Measurements from ENCODE around the gene ARHGAP26. TPM values are rescaled to one million over a fixed set of nuclear protein-coding genes. Genes with fewer than 3 reads are reported as not detected.

The ARHGAP26 gene
- total RNA-seq, 1 experiment from 2014 or later = 34.5 TPM

DNA sequence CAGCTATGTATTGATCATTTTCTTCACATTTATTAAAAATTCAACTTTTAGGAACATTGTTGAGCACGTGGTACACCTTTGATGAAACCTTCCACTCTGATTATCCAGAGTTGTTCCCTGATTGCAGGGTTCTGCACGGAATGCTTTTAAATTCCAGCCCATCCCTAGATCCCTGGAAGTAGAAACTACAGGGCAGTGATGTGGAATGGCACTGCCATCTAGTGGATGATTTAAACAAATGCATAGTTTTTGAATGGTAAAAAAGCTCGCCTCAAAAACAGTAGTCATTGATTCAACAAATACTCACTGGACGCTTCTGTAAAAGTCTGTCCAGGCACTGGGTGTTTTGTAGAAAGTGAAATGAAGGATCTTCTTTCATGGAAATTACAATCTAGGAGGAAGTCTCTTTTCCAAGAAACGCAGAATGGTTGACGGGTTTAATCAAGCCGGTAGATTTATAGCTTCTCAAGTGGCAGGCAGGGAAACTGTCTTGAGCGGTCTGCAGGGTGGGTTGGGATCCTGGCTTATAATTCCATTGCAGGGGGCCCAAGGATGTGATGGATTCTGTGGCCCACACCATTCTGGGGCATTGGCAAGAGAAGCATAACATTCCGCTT lies 118.4 kb downstream of the ARHGAP26 start:
- intact Hi-C loops (cut with micrococcal nuclease) = loop anchor here (1.0 to 10.0 kb wide), 5 partner anchors 140 to 734 kb away; no protein-coding TSS in a partner anchor
- DNase-seq (ENCODE audit: low read depth, low spot score) (no peak), ATAC-seq (peak; percentile 78)
- TF ChIP-seq, protein P1, sequence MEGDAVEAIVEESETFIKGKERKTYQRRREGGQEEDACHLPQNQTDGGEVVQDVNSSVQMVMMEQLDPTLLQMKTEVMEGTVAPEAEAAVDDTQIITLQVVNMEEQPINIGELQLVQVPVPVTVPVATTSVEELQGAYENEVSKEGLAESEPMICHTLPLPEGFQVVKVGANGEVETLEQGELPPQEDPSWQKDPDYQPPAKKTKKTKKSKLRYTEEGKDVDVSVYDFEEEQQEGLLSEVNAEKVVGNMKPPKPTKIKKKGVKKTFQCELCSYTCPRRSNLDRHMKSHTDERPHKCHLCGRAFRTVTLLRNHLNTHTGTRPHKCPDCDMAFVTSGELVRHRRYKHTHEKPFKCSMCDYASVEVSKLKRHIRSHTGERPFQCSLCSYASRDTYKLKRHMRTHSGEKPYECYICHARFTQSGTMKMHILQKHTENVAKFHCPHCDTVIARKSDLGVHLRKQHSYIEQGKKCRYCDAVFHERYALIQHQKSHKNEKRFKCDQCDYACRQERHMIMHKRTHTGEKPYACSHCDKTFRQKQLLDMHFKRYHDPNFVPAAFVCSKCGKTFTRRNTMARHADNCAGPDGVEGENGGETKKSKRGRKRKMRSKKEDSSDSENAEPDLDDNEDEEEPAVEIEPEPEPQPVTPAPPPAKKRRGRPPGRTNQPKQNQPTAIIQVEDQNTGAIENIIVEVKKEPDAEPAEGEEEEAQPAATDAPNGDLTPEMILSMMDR (IDR thresholded peaks at IDR 0.05 in 2 of 3, conservative IDR thresholded peaks at IDR 0.05 in 1 of 3; ENCODE audit: borderline replicate concordance in 1 of 3, insufficient read depth in 1 of 3, low read depth in 2 of 3, low read length in 2 of 3) = peak; percentile 59 to 84 (median 80)
- TF ChIP-seq RAD21 (IDR thresholded peaks at IDR 0.05; ENCODE audit: low read depth) (peak; percentile 82), SIN3A (IDR thresholded peaks at IDR 0.05; ENCODE audit: low read depth) (no peak), CEBPB (IDR thresholded peaks at IDR 0.05; ENCODE audit: low read depth) (no peak), YY1 (IDR thresholded peaks at IDR 0.05; ENCODE audit: extremely low read depth, insufficient replicate concordance, low read depth, low read length) (no peak)
- TF ChIP-seq, protein P2, sequence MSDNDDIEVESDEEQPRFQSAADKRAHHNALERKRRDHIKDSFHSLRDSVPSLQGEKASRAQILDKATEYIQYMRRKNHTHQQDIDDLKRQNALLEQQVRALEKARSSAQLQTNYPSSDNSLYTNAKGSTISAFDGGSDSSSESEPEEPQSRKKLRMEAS (IDR thresholded peaks at IDR 0.05) = no peak
- Histone ChIP-seq H4K20me1 (ENCODE audit: insufficient read depth) (no peaks in the 10 kb centered on the region), H3K36me3 (ENCODE audit: control insufficient read depth in 1 of 2, insufficient read depth in 2 of 2, low read length in 2 of 2) (no peaks in the 10 kb centered on the region), H3K27ac (ENCODE audit: low read depth, low read length) (no peak overlapping the region), H3K9me2 (ENCODE audit: insufficient read depth) (no peaks in the 10 kb centered on the region), H3K4me3 (replicated peaks in 1 of 2; ENCODE audit: low read depth in 1 of 2, low read length in 2 of 2) (no peak overlapping the region), H3K9me3 (ENCODE audit: control insufficient read depth in 1 of 2, insufficient read depth in 1 of 2, low read depth in 1 of 2, low read length in 2 of 2) (no peaks in the 10 kb centered on the region), H3K9ac (ENCODE audit: low read length) (no peak overlapping the region), H2AFZ (ENCODE audit: low read depth, low read length, poor library complexity, severe bottlenecking) (no peak overlapping the region), H3K27me3 (ENCODE audit: insufficient read depth, low read length) (no peaks in the 10 kb centered on the region), H3K4me1 (ENCODE audit: control insufficient read depth in 1 of 2, insufficient read depth in 2 of 2, low read length in 2 of 2) (peaks cover 6 to 10% of the 10 kb centered on the region in 2 experiments; a peak in 1 of 4 replicates), H3K4me2 (ENCODE audit: low read length) (no peak overlapping the region), H3K79me2 (ENCODE audit: insufficient read depth, low read length) (no peaks in the 10 kb centered on the region)
- ChIA-PET CTCF (interaction anchor here (0.6 to 3.8 kb wide), 32 partner anchors 8 to 278 kb away, joined by 3 to 128 read pairs (median 5); partner anchors contain the start of gene ARHGAP26), POLR2A (interaction anchor here (0.6 to 1.3 kb wide), 3 partner anchors 175 to 522 kb away, joined by 3 to 5 read pairs (median 5); no protein-coding TSS in a partner anchor), RAD21 (ENCODE audit: low non-redundant PET in 1 of 2, low total read pairs in 2 of 2, uncharacterized antibody in 2 of 2, unreplicated experiment in 2 of 2) (interaction anchor here (0.6 to 2.1 kb wide), 10 partner anchors 21 to 272 kb away, joined by 3 to 15 read pairs (median 5); no protein-coding TSS in a partner anchor)
- no TSS peak for BruUV-seq (replicated peaks)
